Neural cell (in vitro differentiated cells): Measurements from ENCODE around the gene PLXNA4. TPM values are rescaled to one million over a fixed set of nuclear protein-coding genes. Genes with fewer than 3 reads are reported as not detected.

Experiments
- H2AFZ ChIP-seq: fragments of 200-600, 300-800 bp; sonication (generic), shearing (Covaris generic); 2 replicates; pipeline ENCODE4 v1.6.0; 2014; ENCODE audit warnings: low read depth, mild to moderate bottlenecking, antibody characterized with exemption, low read length, moderate library complexity
- H3F3A ChIP-seq: fragments of 200-600 bp; shearing (Covaris generic); 2 replicates; pipeline ENCODE4 v1.6.1; 2016; ENCODE audit warnings: mild to moderate bottlenecking, moderate library complexity, mixed read lengths, antibody characterized with exemption, low read length; ENCODE audit not compliant: insufficient read depth, poor library complexity, severe bottlenecking
- H3K27ac ChIP-seq: fragments of 200-600, 300-800 bp; sonication (generic), shearing (Covaris generic); 2 replicates; pipeline ENCODE4 v1.5.1; 2014; ENCODE audit warnings: mild to moderate bottlenecking, low read length, moderate library complexity
- H3K27me3 ChIP-seq: fragments of 300-800, 200-600 bp; sonication (generic), shearing (Covaris generic); 2 replicates; pipeline ENCODE4 v1.6.0; 2014; ENCODE audit warnings: mild to moderate bottlenecking, low read depth, low read length, moderate library complexity; ENCODE audit not compliant: insufficient read depth
- H3K36me3 ChIP-seq: fragments of 300-800, 200-600 bp; sonication (generic), shearing (Covaris generic); 2 replicates; pipeline ENCODE4 v1.5.1; 2014; ENCODE audit warnings: mild to moderate bottlenecking, antibody characterized with exemption, low read length, moderate library complexity; ENCODE audit not compliant: insufficient read depth
- H3K4me2 ChIP-seq: fragments of 300-800, 200-600 bp; sonication (generic), shearing (Covaris generic); 2 replicates; pipeline ENCODE4 v1.6.0; 2014; ENCODE audit warnings: mild to moderate bottlenecking, low read length
- H3K4me3 ChIP-seq: fragments of 300-800, 200-600 bp; sonication (generic), shearing (Covaris generic); 2 replicates; pipeline ENCODE4 v1.5.1; 2014; ENCODE audit warnings: mild to moderate bottlenecking, low read length, moderate library complexity
- H3K79me2 ChIP-seq: fragments of 200-600 bp; shearing (Covaris generic); replicated peaks from 2 replicates; pipeline ENCODE4 v1.6.0; 2014; ENCODE audit warnings: mild to moderate bottlenecking, low read length, moderate library complexity; ENCODE audit not compliant: insufficient read depth
- H3K9ac ChIP-seq: fragments of 300-800, 200-600 bp; sonication (generic), shearing (Covaris generic); 2 replicates; pipeline ENCODE4 v1.6.1; 2016; ENCODE audit warnings: mild to moderate bottlenecking, low read length, mixed read lengths
- H3K9me2 ChIP-seq: fragments of 200-600 bp; shearing (Covaris generic); 2 replicates; pipeline ENCODE4 v1.6.1; 2016; ENCODE audit warnings: mild to moderate bottlenecking, low read length, mixed read lengths; ENCODE audit not compliant: insufficient read depth
- H3K9me3 ChIP-seq: fragments of 200-600, 300-800 bp; sonication (generic), shearing (Covaris generic); 2 replicates; pipeline ENCODE4 v1.6.1; 2016; ENCODE audit warnings: mild to moderate bottlenecking, mixed run types, low read length, moderate library complexity, mixed read lengths
- H4K20me1 ChIP-seq: fragments of 200-600 bp; shearing (Covaris generic); 2 replicates; pipeline ENCODE4 v1.6.1; 2016; ENCODE audit warnings: mild to moderate bottlenecking, mixed run types; ENCODE audit not compliant: insufficient read depth
- CTCF ChIP-seq: fragments of 450-650 bp; IDR thresholded peaks from 2 replicates; pipeline ENCODE4 v1.5.1; 2014; ENCODE audit warnings: antibody characterized with exemption, mild to moderate bottlenecking, moderate library complexity; ENCODE audit not compliant: poor library complexity, severe bottlenecking
- EP300 ChIP-seq: fragments of 450-650 bp; conservative IDR thresholded peaks from 2 replicates; pipeline ENCODE4 v1.6.1; 2014; ENCODE audit warnings: antibody characterized with exemption, mild to moderate bottlenecking, moderate library complexity; ENCODE audit not compliant: poor library complexity, severe bottlenecking
- EZH2 ChIP-seq: fragments of 200-600, 300-800 bp; shearing (Covaris generic), sonication (generic); IDR thresholded peaks from 2 replicates; pipeline ENCODE4 v1.6.1; 2014; ENCODE audit warnings: antibody characterized with exemption, low read length, borderline replicate concordance, mild to moderate bottlenecking; ENCODE audit not compliant: insufficient read depth, poor library complexity, severe bottlenecking
- MXI1 ChIP-seq: fragments of 450-650 bp; conservative IDR thresholded peaks from 2 replicates; pipeline ENCODE4 v1.6.1; 2014; ENCODE audit warnings: antibody characterized with exemption, mild to moderate bottlenecking; ENCODE audit not compliant: poor library complexity, severe bottlenecking
- POLR2AphosphoS5 ChIP-seq: IDR thresholded peaks from 2 replicates; pipeline ENCODE4 v1.6.1; 2012
- RAD21 ChIP-seq: fragments of 450-650 bp; conservative IDR thresholded peaks from 2 replicates; pipeline ENCODE4 v1.6.1; 2014; ENCODE audit warnings: antibody characterized with exemption, mild to moderate bottlenecking, moderate library complexity
- REST ChIP-seq: IDR thresholded peaks from 2 replicates; pipeline ENCODE4 v1.6.1; 2012; ENCODE audit warnings: borderline replicate concordance
- SMC3 ChIP-seq: fragments of 450-650 bp; conservative IDR thresholded peaks from 2 replicates; pipeline ENCODE4 v1.6.1; 2014; ENCODE audit warnings: antibody characterized with exemption, mild to moderate bottlenecking, moderate library complexity; ENCODE audit not compliant: poor library complexity
- TAF1 ChIP-seq: IDR thresholded peaks from 2 replicates; pipeline ENCODE4 v1.6.1; 2012; ENCODE audit warnings: low read depth
- polyA plus RNA-seq: library from polyadenylated mRNA; depleted of rRNA; stranded (reverse); fragments of >200 nt; gene quantifications from 2 replicates; pipeline ENCODE4 v1.2.3, GENCODE V29; 2014

The PLXNA4 gene
- polyA plus RNA-seq, 1 donor from 2014 or later, result 7.2 TPM

GRCh38 chr7:132162556-132163144 is 413.6 kb downstream of the PLXNA4 start:
- Histone ChIP-seq H4K20me1 (no peaks in the 10 kb centered on the region), H3K9ac (no peak overlapping the region), H3F3A (no peaks in the 10 kb centered on the region), H3K79me2 (no peaks in the 10 kb centered on the region), H3K27me3 (no peaks in the 10 kb centered on the region), H3K9me2 (no peaks in the 10 kb centered on the region), H3K9me3 (no peaks in the 10 kb centered on the region), H3K4me3 (no peak overlapping the region), H3K4me2 (no peak overlapping the region), H3K27ac (no peak overlapping the region), H2AFZ (no peak overlapping the region), H3K36me3 (no peaks in the 10 kb centered on the region)
- TF ChIP-seq EZH2, result no peak
- no peak for TF ChIP-seq SMC3
- no peak for TF ChIP-seq EP300
- TF ChIP-seq MXI1, result no peak
- TF ChIP-seq CTCF, result no peak
- no peak for TF ChIP-seq POLR2AphosphoS5
- no peak for TF ChIP-seq TAF1
- no peak for TF ChIP-seq RAD21
- no peak for TF ChIP-seq REST

GRCh38 chr7:132161976-132162375 is 414.3 kb downstream of the PLXNA4 start:
- no peaks in the 10 kb centered on the region for H3K9me3 ChIP-seq
- H3K36me3 ChIP-seq, result no peaks in the 10 kb centered on the region
- H3K79me2 ChIP-seq, result no peaks in the 10 kb centered on the region
- no peak overlapping the region for H3K4me3 ChIP-seq
- H3K27me3 ChIP-seq, result no peaks in the 10 kb centered on the region
- no peaks in the 10 kb centered on the region for H3F3A ChIP-seq
- no peak overlapping the region for H3K27ac ChIP-seq
- no peak overlapping the region for H3K4me2 ChIP-seq
- no peak for TF ChIP-seq EZH2
- TF ChIP-seq POLR2AphosphoS5, result no peak
- no peak for TF ChIP-seq REST
- no peak for TF ChIP-seq CTCF
- no peak for TF ChIP-seq TAF1
- no peak for TF ChIP-seq SMC3
- TF ChIP-seq RAD21, result no peak
- no peak for TF ChIP-seq EP300
- TF ChIP-seq MXI1, result no peak
- no peak overlapping the region for H3K9ac ChIP-seq
- H2AFZ ChIP-seq, result no peak overlapping the region
- H4K20me1 ChIP-seq, result no peaks in the 10 kb centered on the region
- H3K9me2 ChIP-seq, result no peaks in the 10 kb centered on the region
